ENCODE measurements around the gene MAP3K7.

The MAP3K7 gene

GRCh38 chr6:90533615-90534336, 53.1 kb downstream of the MAP3K7 start:
- no peak overlapping the region for H3K4me3 ChIP-seq (ENCODE audit: low read depth, low read length)

GRCh38 chr6:90530882-90531281, 56.0 kb downstream of the MAP3K7 start:
- no peak overlapping the region for H3K4me3 ChIP-seq (ENCODE audit: low read depth, low read length)

- no peak overlapping the region for H3K4me3 ChIP-seq (ENCODE audit: low read depth, low read length)
Observed at GRCh38 chr6:90525421-90525820, 61.5 kb downstream of the MAP3K7 start.

- no peak overlapping the region for H3K4me3 ChIP-seq (ENCODE audit: low read depth, low read length)
Observed at GRCh38 chr6:90523779-90524310, 63.0 kb downstream of the MAP3K7 start.

- H3K4me3 ChIP-seq (ENCODE audit: low read depth, low read length): no peak overlapping the region
Observed at GRCh38 chr6:90521955-90522354, 64.9 kb downstream of the MAP3K7 start.

GRCh38 chr6:90516074-90516660, 70.7 kb downstream of the MAP3K7 start:
- no peak overlapping the region for H3K4me3 ChIP-seq (ENCODE audit: low read depth, low read length)

GRCh38 chr6:90514496-90514895, 72.4 kb downstream of the MAP3K7 start:
- no peak overlapping the region for H3K4me3 ChIP-seq (ENCODE audit: low read depth, low read length)

GRCh38 chr6:90508753-90509152, 78.1 kb downstream of the MAP3K7 start:
- no peak overlapping the region for H3K4me3 ChIP-seq (ENCODE audit: low read depth, low read length)

GRCh38 chr6:90502866-90503407, 83.9 kb downstream of the MAP3K7 start:
- H3K4me3 ChIP-seq (ENCODE audit: low read depth, low read length): no peak overlapping the region

GRCh38 chr6:90502381-90502780, 84.5 kb downstream of the MAP3K7 start:
- H3K4me3 ChIP-seq (ENCODE audit: low read depth, low read length): no peak overlapping the region

- no peak overlapping the region for H3K4me3 ChIP-seq (ENCODE audit: low read depth, low read length)
Observed at GRCh38 chr6:90500458-90500857, 86.4 kb downstream of the MAP3K7 start.

GRCh38 chr6:90497411-90497810, 89.5 kb downstream of the MAP3K7 start:
- H3K4me3 ChIP-seq (ENCODE audit: low read depth, low read length): no peak overlapping the region

- H3K4me3 ChIP-seq (ENCODE audit: low read depth, low read length): no peak overlapping the region
Observed at GRCh38 chr6:90496258-90497016, 90.4 kb downstream of the MAP3K7 start.

GRCh38 chr6:90495216-90495817, 91.6 kb downstream of the MAP3K7 start:
- no peak overlapping the region for H3K4me3 ChIP-seq (ENCODE audit: low read depth, low read length)

- H3K4me3 ChIP-seq (ENCODE audit: low read depth, low read length): no peak overlapping the region
Observed at GRCh38 chr6:90494067-90494780, 92.6 kb downstream of the MAP3K7 start.

- H3K4me3 ChIP-seq (ENCODE audit: low read depth, low read length): no peak overlapping the region
Observed at GRCh38 chr6:90493332-90493731, 93.5 kb downstream of the MAP3K7 start.

- H3K4me3 ChIP-seq (ENCODE audit: low read depth, low read length): no peak overlapping the region
Observed at GRCh38 chr6:90492798-90493197, 94.1 kb downstream of the MAP3K7 start.

GRCh38 chr6:90492369-90492768, 94.5 kb downstream of the MAP3K7 start:
- H3K4me3 ChIP-seq (ENCODE audit: low read depth, low read length): no peak overlapping the region

- no peak overlapping the region for H3K4me3 ChIP-seq (ENCODE audit: low read depth, low read length)
Observed at GRCh38 chr6:90490030-90490716, 96.7 kb downstream of the MAP3K7 start.

- H3K4me3 ChIP-seq (ENCODE audit: low read depth, low read length): no peak overlapping the region
Observed at GRCh38 chr6:90488816-90489215, 98.1 kb downstream of the MAP3K7 start.

All from iPS-11a (cell line).